Limb (tissue), 2 donors: ENCODE data around the gene MTX1.

Experiments used
- DNase-seq, 2 donors: peaks; one replicate each; pipeline ENCODE4 v3.0.0-alpha.2; 2016; ENCODE audit errors: extremely low spot score in 2 of 2

Gene MTX1

DNA sequence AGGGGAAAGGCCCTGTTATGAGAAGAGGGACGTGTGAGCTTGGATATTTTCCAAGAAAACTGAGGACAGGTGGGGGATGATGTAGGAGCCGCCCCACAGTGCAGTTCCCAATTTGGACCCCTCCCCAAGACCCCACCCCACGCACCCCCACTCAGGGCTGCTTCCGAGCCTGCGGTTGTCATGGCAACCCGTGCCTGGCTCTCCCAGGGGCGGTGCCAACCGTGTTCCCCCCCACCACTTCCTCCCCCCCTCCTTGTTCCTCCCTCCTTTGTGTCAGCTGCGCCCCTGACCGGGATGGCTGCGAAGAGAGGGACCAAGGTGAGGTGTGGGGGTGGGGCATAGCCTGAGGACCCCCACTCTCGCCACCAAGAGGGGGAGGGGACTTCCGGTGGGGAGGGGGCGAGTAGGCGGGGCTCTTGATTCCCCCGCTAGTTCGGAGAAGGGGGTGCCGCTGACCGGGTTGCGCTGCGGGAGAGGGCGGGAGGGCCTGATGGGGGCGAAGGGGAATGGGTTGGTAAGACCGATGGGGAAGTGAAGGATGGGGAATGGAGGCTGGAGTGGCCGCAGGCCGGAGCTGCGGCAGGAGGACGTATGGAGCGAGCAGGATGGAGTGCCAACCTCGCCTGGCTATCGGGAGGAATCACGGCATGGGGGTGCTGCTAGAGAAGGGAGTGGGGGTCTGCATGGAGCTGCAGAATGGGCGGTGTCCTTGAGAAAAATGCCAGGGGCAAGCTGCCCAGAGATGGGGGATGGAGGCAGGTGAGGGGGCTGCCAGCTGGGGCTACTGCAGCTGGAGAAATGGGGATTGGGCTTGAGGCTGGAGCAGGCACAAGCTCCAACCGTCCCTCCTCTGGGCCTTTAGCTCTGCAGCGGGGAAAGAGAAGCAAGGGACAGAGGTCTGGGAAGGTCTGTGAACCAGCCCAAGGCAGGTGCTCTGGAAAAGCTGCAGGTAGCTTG, 33.9 kb upstream of the MTX1 start:
- DNase-seq = peak in 1 of 2 donors; percentile 84

DNA sequence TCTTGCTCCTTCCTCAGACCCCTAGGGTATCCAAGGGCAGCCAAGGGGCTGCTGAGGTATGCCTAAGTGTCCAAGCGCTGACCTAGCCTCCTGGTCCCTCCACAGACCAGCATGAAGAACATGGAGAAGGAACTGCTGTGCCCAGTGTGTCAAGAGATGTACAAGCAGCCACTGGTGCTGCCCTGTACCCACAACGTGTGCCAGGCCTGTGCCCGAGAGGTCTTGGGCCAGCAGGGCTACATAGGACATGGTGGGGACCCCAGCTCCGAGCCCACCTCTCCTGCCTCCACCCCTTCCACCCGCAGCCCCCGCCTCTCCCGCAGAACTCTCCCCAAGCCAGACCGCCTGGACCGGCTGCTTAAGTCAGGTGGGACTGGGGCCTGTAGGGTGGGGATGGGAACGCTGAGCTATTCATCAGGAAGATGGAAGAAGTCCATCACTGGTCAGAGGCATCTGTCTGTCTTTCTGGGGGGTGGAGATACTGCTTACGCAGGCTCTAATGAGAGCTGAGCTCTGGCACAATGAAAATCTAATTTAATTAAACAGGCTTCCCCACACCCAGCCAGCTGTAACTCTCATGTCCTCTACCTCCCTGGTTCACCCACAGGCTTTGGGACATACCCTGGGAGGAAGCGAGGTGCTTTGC, 33.1 kb upstream of the MTX1 start:
- DNase-seq = peak in 1 of 2 donors; percentile 39

DNA sequence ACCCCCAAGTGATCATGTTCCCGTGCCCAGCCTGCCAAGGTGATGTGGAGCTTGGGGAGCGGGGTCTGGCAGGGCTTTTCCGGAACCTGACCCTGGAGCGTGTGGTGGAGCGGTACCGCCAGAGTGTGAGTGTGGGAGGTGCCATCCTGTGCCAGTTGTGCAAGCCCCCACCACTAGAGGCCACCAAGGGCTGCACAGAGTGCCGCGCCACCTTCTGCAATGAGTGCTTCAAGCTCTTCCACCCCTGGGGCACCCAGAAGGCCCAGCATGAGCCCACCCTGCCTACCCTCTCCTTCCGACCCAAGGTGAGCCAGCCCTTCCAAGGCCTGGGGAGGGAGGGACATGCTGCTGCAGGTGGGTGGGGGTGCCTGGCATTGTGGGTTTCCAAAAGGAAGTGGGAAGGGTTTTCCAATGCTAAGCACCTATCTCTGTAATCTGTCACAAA, 32.5 kb upstream of the MTX1 start:
- DNase-seq = peak in 1 of 2 donors; percentile 31

DNA sequence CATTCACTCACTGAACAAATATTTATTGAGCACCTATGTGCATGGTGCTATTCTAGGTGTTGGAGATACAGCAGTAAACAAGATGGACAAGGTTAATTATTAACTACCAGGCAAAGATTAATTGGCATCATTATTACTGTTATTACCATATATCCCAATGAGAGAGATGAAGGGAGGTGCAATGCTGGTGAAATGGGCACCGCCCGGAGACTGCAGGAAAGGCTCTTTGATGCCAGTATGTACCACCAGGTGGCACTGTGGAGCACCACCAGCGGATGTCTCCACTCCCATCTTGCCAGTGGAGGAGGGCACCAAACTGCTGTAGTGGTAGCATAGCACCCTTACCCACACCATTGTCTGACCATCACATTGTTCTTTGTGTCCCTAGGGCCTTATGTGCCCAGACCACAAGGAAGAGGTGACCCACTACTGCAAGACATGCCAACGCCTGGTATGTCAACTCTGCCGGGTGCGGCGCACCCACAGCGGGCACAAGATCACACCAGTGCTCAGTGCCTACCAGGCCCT, 31.9 kb upstream of the MTX1 start:
- peak; percentile 51 to 87 for DNase-seq

DNA sequence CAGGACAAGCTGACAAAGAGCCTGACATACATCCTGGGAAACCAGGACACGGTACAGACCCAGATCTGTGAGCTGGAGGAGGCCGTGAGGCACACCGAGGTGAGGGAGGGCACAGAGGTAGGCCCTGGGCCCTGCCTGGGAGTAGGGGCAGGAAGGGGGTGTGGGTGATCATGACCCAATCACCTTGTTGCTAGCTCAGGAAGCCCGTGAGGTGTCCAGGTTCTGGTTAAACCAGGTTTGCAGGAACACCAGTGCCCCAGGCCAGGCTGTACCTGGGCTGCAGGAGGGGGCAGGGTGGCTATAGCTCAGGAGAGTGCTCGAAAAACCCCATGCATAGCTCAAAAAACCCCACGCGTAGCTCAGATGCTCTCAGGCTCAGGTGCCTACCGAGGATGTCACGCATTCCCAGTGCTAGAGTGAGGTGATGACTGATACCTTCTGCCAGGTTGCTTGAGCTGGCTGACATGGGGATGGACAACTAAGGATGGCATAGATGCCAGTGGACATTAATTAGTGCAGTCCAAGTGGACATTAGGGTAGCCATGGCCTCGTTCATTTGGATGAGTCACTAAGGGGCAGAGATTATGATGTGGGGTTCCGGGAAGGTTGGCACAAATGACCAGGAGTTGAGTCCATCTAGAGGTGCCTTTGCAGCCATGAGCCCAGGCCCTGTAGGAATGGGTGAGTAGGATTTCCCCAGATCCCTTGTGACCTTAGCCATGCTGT, 31.1 kb upstream of the MTX1 start:
- peak in 1 of 2 donors; percentile 29 for DNase-seq

DNA sequence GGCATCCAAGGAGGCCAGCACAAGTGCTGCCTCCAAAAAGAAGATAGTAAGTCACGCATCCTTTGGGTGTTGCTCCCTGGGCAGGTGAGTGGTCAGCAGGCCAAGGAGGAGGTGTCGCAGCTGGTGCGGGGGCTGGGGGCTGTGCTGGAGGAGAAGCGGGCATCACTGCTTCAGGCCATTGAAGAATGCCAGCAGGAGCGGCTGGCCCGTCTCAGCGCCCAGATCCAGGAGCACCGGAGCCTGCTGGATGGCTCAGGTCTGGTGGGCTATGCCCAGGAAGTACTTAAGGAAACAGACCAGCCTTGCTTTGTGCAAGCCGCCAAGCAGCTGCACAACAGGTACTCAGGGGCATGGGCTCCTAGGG, 30.6 kb upstream of the MTX1 start:
- DNase-seq = peak in 1 of 2 donors; percentile 26

DNA sequence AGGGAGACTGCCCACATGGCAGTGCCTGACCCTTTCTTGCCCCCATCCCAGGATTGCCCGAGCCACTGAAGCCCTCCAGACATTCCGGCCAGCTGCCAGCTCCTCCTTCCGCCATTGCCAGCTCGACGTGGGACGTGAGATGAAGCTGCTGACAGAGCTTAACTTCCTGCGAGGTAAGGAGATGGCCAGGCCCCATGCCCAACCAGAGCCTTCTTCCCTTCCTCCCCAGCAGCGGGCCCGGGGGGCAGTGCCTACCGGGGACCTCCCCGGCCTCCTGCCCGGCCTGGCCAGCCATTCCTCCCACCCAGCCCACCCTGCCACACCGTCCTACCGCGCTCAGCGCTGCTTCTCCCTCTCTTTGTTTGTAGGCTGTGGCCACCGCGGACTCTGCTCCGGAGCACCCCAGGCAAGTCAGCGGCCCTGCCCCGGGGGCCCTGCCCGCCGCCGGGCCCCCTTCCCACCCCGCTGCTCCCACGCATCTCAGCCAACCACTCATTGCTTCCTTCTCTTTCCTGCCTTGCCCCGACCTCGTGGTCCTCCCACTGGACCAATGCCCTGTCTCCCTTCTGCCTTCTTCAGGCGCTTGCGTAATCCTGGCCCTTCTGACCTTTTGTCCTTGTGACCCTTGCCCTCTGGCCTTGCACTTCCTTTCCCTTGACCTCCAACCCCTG, 29.9 kb upstream of the MTX1 start:
- peak in 1 of 2 donors; percentile 27 for DNase-seq

DNA sequence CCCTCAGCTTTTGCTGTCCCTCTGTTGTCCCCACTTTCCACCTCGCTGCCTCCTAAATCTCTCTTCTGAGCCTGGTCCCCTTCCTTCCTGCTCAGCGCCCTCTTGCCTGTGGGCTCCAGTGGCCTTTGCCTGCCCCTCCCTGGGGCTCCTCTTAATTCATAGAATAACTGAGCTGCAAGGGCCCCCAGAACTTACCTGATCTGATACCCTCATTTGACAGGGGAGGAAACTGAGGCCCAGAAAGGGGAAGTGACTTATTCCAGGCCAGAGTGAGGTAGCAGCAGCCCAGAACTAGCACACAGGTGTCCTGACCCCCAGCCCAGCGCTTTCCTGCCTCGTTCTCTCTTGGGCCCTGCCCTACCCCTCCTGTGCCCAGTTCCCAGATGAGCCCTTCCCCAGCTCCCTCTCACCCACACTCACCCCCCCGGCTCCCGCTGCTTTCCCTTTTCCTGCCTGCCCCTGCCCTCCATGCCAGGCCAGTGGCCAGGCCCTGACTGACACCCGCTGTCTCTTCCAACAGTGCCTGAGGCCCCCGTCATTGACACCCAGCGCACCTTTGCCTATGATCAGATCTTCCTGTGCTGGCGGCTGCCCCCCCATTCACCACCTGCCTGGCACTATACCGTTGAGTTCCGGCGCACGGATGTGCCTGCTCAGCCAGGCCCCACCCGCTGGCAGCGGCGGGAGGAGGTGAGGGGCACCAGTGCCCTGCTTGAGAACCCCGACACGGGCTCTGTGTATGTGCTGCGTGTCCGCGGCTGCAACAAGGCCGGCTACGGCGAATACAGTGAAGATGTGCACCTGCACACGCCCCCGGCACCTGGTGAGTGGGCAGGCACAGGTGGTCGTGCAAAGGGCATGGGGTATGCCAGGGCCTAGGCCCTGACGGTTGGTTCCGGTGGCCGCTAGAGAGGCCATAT, 29.1 kb upstream of the MTX1 start:
- DNase-seq = peak in 1 of 2 donors; percentile 24

DNA sequence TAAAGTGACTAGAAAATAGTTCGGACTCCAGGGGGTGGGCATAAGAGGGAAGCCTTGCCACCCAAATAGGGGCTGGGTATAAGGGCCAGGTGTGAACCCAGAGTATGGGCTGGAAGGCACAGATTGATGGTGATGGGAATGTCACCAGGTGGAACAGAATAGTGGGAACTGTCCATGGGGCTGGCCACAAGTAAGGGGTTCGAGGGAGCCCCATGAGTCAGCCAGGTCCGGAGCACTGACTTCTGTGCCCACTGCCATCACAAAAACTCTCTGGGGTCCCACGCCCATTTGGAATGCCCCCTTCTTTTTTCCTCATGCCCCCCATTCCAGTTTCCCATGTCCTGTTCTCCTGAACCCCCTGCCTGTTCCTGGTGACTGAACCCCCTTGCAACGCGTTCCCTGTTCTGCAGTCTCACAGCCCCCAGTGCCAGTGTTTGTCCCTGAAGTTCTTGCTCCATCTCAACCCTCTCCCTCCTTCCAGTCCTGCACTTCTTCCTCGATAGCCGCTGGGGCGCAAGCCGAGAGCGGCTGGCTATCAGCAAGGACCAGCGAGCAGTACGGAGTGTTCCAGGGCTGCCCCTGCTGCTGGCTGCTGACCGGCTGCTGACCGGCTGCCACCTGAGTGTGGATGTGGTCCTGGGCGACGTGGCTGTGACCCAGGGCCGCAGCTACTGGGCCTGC, 27.0 kb upstream of the MTX1 start:
- peak in 1 of 2 donors; percentile 14 for DNase-seq

DNA sequence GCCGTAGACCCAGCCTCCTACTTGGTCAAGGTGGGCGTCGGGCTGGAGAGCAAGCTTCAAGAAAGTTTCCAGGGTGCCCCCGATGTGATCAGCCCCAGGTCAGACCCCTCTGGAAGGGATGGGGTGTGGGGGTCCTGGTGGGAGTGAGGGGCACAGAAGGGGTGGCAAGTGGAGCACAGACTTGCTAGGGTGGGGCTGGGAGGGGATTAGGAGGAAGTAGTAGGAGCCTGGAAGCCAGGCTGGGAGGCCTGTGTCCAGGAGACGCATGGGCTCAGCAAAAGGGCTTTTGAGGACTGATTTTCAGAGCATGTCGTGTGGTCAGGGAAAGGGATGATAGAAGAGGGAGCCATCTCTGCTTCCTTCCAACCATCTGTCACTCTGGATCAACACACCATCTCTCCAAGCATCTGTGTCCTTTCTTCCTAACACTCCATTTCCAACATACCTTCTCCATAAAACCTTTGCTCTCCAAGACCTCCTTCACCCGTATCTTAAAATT, 26.4 kb upstream of the MTX1 start:
- peak in 1 of 2 donors; percentile 16 for DNase-seq

DNA sequence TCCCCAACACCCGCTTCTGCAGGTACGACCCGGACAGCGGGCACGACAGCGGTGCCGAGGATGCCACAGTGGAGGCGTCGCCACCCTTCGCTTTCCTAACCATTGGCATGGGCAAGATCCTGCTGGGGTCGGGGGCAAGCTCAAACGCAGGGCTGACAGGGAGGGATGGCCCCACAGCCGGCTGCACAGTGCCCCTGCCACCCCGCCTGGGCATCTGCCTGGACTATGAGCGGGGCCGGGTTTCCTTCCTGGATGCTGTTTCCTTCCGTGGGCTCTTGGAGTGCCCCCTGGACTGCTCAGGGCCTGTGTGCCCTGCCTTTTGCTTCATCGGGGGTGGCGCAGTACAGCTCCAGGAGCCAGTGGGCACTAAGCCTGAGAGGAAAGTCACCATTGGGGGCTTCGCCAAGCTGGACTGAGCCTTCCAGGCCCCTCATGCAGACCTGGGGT, 24.7 kb upstream of the MTX1 start:
- no peak for DNase-seq

DNA sequence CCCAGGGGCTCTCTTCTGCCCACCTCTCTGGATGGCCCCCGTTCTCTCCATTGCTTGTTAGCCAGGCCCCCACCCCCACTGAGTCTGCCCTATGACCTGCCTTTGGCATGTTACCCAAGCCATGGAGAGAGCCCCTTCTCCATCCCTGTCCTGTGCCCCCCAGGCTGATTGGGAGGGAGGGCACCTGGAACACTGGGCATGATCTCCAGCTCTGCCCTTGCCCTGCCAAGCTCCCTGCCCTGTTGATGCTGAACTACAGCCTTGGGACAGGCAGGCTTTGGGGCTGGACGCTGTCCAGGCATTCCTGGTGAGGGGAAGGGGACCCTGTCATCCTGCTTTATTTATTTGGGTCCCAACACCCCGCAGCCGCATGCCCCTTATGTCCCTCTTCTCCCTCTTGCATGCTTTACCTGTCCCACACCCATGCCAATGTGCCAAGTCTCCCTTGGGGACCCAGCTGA, 24.1 kb upstream of the MTX1 start:
- no peak for DNase-seq

DNA sequence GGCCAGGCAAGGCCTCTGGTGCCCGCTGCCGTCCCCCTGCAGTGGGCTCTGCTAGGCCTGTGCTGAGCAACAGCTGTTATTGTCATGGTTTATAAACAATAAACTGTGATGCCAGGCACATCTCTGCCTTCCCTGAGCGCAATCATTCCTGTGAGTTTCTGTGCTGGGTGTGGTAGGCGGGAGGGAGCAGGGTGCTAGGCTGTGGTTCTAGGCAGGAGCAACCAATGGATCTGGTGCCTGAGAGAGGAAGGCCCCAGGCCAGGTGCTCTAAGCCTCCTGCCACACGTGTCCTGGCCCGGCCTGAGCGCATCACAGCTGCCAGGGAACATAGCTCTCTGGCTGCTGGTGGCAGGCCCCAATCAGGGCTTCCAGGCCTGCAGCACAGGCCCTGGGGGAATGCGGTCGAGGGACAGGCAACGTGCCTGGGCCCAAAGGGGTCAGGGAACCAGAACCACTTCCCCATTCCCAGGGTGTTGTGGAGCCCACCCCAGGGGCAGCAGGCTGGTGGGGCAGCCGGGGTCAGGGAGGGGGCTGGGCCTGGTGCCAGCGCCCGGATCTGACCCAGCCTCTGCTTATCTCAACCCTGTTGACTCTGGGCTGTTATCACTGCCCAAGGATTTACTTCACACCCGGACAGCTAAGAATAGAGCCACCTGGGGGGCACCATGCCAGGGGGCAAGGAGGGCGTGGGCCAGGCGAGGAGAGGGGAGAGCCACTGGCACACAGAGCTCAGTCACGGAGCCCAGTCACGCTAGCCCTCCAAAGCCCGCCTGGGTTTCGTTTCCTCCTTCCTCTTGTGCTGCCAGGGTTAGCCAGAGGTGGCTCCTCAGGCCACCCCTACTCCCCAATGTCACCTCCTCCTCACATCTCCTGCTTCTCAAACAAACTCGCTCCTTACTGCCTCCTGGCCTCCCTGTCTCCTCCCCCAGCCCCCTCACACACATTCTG, 23.4 kb upstream of the MTX1 start:
- DNase-seq = no peak

DNA sequence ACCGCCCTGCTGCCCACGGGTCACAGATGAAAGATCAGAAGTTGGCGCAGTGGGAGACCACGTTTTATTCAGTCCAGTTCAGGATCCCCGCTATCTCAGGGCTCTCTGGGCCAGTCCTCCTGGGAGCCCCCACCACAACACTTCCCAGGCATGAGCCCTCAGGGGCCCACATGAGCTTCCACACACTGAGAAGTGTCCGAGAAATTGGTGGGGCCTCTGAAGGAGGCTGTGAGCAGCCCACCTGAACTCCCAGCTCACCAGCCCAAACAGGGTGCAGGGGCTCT, 22.8 kb upstream of the MTX1 start:
- no peak for DNase-seq

DNA sequence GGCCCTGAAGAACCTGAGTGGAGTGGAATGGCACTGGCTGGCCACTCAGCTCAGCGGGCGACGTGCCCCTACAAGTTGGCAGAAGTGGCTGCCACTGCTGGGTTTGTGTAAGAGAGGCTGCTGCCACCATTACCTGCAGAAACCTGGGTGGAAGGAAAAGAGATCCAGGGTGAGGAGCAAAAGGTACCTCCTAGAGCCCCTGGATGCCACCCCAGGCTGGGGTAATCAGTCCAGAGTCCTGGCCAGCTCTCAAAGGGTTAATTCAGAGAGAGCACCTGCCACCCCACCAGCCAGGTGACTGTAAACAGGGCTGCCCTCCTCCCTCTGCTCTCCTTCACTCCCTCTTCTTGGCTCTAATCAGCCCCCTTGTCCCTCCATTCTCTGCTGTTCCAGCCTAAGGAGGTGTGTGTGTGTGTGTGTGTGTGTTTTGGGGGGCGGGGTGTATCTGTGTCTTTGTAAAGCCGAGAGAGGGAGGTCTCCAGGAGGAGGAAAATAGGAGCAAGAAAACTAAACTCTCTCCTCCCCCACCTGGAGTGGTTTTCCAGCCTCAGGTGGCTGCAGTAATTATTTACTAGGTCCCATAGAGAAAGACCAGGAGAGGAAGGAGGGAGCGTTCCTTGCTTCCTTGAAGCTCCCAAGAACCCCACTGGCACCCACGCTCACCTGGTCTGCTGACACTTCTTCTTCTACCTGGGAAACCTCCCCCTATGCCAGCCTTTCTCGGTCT, 22.3 kb upstream of the MTX1 start:
- DNase-seq = no peak

DNA sequence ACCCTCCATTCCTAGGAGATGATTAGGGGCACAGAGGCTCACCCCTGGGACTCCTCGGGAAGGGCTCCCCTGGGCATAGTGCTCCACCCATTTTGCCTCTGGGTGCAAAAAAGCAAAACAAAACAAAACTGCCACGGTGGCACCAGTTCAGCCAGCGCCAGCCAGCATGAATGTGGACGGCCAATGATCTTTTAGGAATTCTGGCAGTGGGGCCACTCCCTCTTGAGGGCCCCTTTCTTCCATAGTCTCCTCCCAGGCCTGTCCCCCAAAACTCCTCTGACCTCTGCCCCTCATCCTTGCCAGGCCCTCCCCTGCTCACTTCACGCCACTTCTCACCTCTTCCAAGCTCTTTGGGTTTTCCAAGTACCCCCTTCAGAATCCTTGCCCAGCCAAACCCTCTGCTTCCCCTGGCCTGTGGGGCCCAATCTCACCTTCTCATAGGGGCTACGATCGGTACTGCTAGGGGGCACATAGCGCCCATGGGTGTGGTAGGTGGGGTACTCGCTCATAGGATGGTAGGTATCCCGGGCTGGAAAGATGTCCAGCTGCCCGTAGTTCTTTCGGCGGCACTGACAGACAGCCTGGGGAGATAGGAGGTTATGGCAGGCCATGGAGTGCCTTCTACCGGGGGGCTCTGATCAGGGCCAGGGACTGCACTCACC, 21.6 kb upstream of the MTX1 start:
- no peak for DNase-seq

DNA sequence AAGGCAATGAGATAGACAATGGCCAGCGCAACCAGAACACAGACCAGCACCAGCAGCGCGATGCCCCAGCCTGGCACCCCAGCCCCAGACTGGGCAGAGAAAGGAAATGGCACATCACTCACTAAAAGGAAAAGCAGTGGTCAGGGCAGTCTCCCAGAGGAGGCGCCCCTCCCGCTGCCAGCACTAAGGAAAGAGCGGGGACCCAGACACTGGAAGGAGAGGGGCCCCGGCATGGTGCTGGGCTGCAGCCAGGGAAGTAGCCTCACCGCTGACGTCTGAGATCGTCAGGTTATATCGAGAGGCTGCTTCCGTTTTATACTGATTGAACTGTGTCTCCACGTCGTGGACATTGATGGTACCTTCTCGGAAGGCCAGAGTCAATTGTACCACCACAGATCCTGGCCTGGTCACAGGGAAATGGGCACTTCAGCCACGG, 21.0 kb upstream of the MTX1 start:
- no peak for DNase-seq
